ENCODE results near the gene ZNF212.

- TF ChIP-seq CTCF (conservative IDR thresholded peaks at IDR 0.05; ENCODE audit: low read length) (no peak), EZH2phosphoT487 (IDR thresholded peaks at IDR 0.05; ENCODE audit: borderline replicate concordance) (no peak)
Observed at GRCh38 chr7:149220534-149220933, 18.9 kb upstream of the ZNF212 start.

Measured in Loucy (cell line).